SU-DHL-6 (cell line): ENCODE data around the gene MRM2.

Experiments used
- CTCF ChIP-seq: fragments of 200-600 bp; sonication (generic); IDR thresholded peaks from one replicate; pipeline ENCODE4 v1.5.1; 2017; ENCODE audit warnings: antibody characterized with exemption, mild to moderate bottlenecking, low read length, moderate library complexity; ENCODE audit not compliant: insufficient read depth, poor library complexity, severe bottlenecking
- EZH2phosphoT487 ChIP-seq: fragments of 200-600 bp; sonication (generic), shearing (Covaris generic); conservative IDR thresholded peaks from 2 replicates; pipeline ENCODE4 v1.6.1; 2018; ENCODE audit warnings: mild to moderate bottlenecking, antibody characterized with exemption, low read length, moderate library complexity, mixed read lengths

GRCh38 chr7:2258661-2259365, 16.8 kb upstream of the MRM2 start:
- no peak for TF ChIP-seq CTCF
- TF ChIP-seq EZH2phosphoT487 = no peak
